ENCODE measurements around the gene PNPLA2.

PNPLA2 gene

GRCh38 chr11:865462-866430 lies 47.0 kb downstream of the PNPLA2 start:
- no peak for TF ChIP-seq SIN3A (IDR thresholded peaks at IDR 0.05; ENCODE audit: borderline replicate concordance, insufficient read depth, low read length)
- no peak for TF ChIP-seq REST (IDR thresholded peaks at IDR 0.05; ENCODE audit: insufficient read depth in 1 of 2, low read depth in 2 of 2, low read length in 2 of 2)
- TF ChIP-seq TAF1 (IDR thresholded peaks at IDR 0.05; ENCODE audit: borderline replicate concordance, insufficient read depth, low read length): no peak
- no peak for TF ChIP-seq FOXP2 (optimal IDR thresholded peaks at IDR 0.05; ENCODE audit: borderline replicate concordance, extremely low read depth, extremely low read length, insufficient read depth)
- TF ChIP-seq POLR2AphosphoS5 (IDR thresholded peaks at IDR 0.05; ENCODE audit: low read depth, low read length): no peak

DNA sequence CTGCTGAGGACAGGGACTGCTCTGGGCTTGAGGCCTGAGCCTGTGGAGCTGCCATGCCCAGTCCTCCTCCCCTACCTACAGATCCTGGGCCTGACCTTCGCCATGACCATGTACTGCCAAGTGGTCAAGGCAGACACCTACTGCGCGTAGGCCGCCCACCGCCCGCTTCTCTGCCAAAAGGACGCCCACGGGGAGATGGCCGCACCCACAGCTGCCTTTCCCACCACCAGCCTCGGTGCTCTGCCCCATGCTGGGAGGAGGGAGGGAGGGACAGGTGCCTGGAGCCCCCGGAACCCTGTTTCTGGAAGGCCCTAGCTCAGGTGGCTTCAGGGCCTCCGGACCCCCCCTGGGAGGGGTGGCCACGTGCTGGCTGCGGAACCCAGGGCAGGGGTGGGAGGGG lies 47.8 kb downstream of the PNPLA2 start:
- TF ChIP-seq TAF1 (IDR thresholded peaks at IDR 0.05; ENCODE audit: borderline replicate concordance, insufficient read depth, low read length) (peak; percentile 34; the same call in 1 of the 2 replicates), FOXP2 (optimal IDR thresholded peaks at IDR 0.05; ENCODE audit: borderline replicate concordance, extremely low read depth, extremely low read length, insufficient read depth) (no peak), POLR2AphosphoS5 (IDR thresholded peaks at IDR 0.05; ENCODE audit: low read depth, low read length) (peak; percentile 51), REST (IDR thresholded peaks at IDR 0.05; ENCODE audit: insufficient read depth in 1 of 2, low read depth in 2 of 2, low read length in 2 of 2) (no peak), SIN3A (IDR thresholded peaks at IDR 0.05; ENCODE audit: borderline replicate concordance, insufficient read depth, low read length) (no peak)

DNA sequence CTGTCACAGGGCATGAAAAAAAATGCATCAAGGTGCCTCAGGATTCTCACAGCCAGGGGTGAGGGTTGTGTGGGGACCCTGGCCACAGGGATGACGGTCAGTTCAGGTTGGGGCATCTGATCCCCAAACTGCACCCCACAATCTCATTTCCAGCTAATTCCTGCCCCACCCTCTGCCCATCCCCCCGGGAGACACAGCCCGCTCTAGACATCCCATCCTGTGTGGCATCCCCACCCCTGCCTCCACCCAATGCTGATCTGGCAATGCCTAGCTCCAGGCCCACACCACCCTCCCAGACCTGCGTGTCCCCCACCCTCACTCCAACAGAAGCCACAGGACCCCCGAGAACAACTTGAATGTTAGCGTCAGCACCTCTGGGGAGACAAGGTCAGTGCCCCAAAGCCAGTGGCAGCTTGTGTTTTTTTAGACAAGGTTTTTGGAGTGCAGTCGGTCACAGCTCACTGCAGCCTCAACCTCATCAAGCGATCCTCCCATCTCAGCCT lies 49.2 kb downstream of the PNPLA2 start:
- TF ChIP-seq FOXP2 (optimal IDR thresholded peaks at IDR 0.05; ENCODE audit: borderline replicate concordance, extremely low read depth, extremely low read length, insufficient read depth) (no peak), TAF1 (IDR thresholded peaks at IDR 0.05; ENCODE audit: borderline replicate concordance, insufficient read depth, low read length) (0 out of 2 replicates have a peak, but pooled peaks have one; percentile 18), SIN3A (IDR thresholded peaks at IDR 0.05; ENCODE audit: borderline replicate concordance, insufficient read depth, low read length) (no peak)

DNA sequence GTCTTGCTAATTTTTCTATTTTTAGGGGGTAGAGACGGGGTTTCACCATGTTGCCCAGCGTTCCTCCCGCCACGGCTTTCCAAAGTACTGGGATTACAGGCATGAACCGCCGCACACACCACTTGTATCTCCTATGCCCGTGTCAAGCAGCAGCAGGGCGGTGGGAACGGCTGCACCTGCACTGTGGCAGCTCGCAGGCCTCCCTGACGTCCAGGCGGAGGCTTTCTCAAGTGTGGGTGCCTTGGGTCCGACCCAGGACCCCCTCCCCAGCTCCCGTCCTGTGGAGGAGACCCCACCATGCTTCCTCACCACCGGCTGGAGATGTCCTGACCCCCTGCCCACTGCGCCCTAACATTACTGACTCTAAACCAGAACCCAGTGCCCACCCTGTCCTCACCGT lies 49.7 kb downstream of the PNPLA2 start:
- TF ChIP-seq FOXP2 (optimal IDR thresholded peaks at IDR 0.05; ENCODE audit: borderline replicate concordance, extremely low read depth, extremely low read length, insufficient read depth) (no peak), POLR2AphosphoS5 (IDR thresholded peaks at IDR 0.05; ENCODE audit: low read depth, low read length) (no peak), TAF1 (IDR thresholded peaks at IDR 0.05; ENCODE audit: borderline replicate concordance, insufficient read depth, low read length) (0 out of 2 replicates have a peak, but pooled peaks have one; percentile 7), SIN3A (IDR thresholded peaks at IDR 0.05; ENCODE audit: borderline replicate concordance, insufficient read depth, low read length) (no peak)

- TF ChIP-seq TAF1 (IDR thresholded peaks at IDR 0.05; ENCODE audit: borderline replicate concordance, insufficient read depth, low read length) (no peak), FOXP2 (optimal IDR thresholded peaks at IDR 0.05; ENCODE audit: borderline replicate concordance, extremely low read depth, extremely low read length, insufficient read depth) (no peak), REST (IDR thresholded peaks at IDR 0.05; ENCODE audit: insufficient read depth in 1 of 2, low read depth in 2 of 2, low read length in 2 of 2) (no peak), SIN3A (IDR thresholded peaks at IDR 0.05; ENCODE audit: borderline replicate concordance, insufficient read depth, low read length) (no peak), POLR2AphosphoS5 (IDR thresholded peaks at IDR 0.05; ENCODE audit: low read depth, low read length) (no peak)
Measured at GRCh38 chr11:868802-869201, 50.1 kb downstream of the PNPLA2 start.
